Raji (cell line): ENCODE data around the gene TMED9.

Experiments
- POLR2A ChIP-seq: IDR thresholded peaks from 2 replicates; pipeline ENCODE4 v1.6.1; 2011; ENCODE audit warnings: low read depth, low read length, control low read depth; ENCODE audit not compliant: insufficient read depth

Gene TMED9

GRCh38 chr5:177568326-177568725, 23.7 kb upstream of the TMED9 start:
- no peak for TF ChIP-seq POLR2A

GRCh38 chr5:177569894-177570293, 22.1 kb upstream of the TMED9 start:
- no peak for TF ChIP-seq POLR2A

GRCh38 chr5:177575488-177575887, 16.5 kb upstream of the TMED9 start:
- TF ChIP-seq POLR2A: no peak

DNA sequence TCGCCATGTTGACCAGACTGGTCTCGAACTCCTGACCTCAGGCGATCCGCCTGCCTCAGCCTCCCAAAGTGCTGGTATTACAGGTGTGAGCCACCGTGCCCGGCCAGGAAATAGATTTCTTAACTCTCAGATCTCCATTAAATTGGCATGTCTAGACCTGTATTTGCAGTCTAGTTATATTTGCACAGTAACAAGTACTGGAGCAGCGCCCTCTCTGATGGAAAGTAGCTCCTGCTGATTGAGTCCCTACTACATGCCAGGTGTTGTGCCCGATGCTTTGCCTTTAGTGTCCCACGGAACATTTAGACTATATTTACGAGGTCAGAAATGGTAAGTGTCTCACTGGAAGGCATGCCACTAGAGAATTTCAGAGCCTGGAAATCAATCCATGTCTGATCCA, 15.8 kb upstream of the TMED9 start:
- no peak for TF ChIP-seq POLR2A

GRCh38 chr5:177578316-177578715, 13.7 kb upstream of the TMED9 start:
- TF ChIP-seq POLR2A: no peak

GRCh38 chr5:177588413-177588909, 3.5 kb upstream of the TMED9 start:
- no peak for TF ChIP-seq POLR2A

DNA sequence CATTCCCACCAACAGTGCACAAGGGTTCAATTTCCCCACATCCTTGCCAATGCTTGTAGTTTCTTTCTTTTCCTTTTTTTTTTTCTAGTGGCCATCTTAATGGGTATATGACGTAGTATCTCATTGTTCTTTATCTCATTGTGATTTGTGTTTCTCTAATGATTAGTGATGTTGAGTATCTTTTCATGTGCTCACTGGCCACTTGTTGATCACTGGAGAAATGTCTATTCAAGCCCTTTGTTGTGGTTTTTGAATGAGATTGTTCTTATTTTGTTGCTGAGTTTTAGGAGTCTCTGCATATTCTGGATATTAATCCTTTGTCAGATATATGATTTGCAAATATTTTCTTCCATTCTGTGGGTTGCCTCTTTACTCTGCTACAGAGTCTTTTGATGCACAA, 1.6 kb upstream of the TMED9 start:
- no peak for TF ChIP-seq POLR2A

GRCh38 chr5:177591690-177592009, 353 bp upstream of the TMED9 start:
- no peak for TF ChIP-seq POLR2A

GRCh38 chr5:177592905-177593304, 902 bp downstream of the TMED9 start:
- TF ChIP-seq POLR2A: no peak

DNA sequence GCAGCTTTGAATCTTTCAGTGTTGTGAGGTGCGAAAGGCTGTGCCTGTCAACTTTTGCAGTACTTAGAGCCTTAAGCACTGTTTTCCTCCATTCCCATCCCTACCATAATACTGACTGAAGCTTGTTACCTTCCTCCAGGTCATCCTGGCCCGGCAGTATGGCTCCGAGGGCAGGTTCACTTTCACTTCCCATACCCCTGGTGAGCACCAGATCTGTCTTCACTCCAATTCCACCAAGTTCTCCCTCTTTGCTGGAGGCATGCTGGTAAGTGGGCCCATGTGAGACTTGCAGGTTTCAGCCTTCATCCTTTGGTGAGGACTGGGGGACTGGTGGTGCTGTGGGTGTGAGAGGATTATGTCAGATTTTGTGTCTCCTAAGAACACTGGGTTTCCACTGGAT, 1.5 kb downstream of the TMED9 start:
- no peak for TF ChIP-seq POLR2A

GRCh38 chr5:177594071-177594470, 2.1 kb downstream of the TMED9 start:
- TF ChIP-seq POLR2A: no peak

GRCh38 chr5:177595026-177595585, 3.1 kb downstream of the TMED9 start:
- TF ChIP-seq POLR2A: no peak

DNA sequence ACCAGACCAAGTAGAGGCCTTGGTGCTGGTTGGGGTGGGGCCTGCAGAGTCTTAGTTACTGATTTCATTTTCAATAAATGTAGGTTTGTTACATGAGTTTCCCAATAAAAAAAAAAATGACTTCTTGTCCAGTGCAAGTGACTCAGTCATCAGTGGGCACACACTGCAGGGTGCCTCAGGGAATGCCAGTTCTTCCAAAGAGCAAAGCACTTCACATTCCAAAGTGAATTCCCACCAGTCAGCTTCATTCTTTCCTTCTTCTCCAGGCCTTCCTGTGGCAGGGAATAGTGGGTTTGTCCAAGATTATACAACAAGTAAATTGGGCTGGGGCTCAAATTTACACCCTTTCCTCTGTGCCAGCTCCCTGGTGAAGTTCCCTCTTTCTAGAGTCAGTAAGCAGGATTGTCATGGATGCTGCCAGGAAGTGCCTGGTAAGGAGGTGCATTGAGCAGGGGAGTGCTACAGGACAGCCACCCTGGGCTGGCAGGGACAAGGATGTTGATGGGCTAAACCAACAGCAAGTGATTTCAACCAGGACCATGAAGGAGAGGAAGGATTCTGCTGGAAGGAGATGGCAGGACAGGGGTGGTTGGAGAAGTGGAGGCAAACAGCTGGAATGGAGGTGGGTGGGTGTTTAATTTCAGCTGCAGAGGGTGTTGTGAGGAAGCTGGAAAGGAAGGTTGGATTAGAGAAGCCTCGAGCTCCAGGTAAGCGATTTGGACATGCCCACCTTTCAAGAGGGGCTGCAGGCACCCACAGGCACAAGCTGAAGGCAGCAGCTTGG, 4.2 kb downstream of the TMED9 start:
- no peak for TF ChIP-seq POLR2A

DNA sequence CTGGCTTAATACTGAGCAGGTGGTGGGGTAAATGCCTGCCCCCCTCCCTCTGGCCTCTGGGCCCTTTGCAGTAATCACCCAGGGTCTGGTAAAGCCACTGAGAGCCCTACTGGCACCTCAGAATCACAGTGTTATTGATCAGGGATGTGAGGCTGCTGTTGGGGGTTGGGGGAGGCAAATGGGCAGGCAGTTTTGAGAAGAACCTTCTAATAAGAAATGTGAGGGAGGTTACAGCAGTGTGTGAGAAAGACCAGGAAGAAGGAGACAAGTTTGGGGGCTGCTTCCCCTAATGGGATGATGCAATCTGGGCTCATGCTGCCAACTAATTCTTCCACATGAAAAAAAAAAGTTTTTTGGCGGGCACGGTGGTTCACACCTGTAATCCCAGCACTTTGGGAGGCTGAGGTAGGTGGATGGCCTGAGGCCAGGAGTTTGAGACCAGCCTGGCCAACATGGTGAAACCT, 4.8 kb downstream of the TMED9 start:
- no peak for TF ChIP-seq POLR2A

- no peak for TF ChIP-seq POLR2A
Observed at GRCh38 chr5:177598477-177598876, 6.5 kb downstream of the TMED9 start.

DNA sequence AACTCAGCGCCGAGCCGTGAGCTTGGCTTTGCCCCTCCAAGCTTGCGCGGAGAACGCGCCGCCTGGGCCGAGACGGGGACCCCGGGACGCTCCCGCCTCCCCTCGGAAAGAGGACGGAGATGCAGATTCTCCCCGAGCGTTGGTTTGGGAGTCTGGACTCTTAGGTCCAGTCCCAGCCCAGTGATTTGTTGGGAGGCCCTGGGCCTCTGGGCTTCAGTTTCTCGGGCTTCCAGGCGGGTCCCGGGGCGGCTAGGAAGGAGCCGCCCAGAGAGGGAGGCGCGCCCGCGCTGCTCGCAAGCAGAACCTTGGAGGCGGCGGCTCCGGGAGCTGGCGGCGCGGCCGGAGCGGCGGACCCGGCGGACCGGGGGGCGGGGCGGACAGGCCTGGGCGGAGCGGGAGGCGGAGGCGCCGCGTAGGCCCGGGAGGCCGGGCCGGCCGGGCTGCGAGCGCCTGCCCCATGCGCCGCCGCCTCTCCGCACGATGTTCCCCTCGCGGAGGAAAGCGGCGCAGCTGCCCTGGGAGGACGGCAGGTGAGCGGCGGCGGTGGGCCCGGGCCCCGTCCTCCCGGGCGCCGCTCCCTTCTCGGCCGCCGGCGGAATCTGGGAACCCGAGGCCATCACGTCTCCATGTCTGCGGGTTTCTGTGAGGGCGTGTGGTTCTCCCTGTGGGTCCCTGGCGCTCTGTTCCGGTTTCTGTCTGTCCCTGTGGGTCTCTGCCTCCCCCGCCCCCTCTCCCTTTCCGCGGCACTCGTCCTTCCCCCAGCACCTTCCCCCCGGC, 7.9 kb downstream of the TMED9 start, which contains the start of gene B4GALT7:
B4GALT7 (plus strand) TSS at position 402 of the 777 bp plus-strand sequence; CDS start at position 481, 79 bp downstream.
- TF ChIP-seq POLR2A: peak; percentile 95

DNA sequence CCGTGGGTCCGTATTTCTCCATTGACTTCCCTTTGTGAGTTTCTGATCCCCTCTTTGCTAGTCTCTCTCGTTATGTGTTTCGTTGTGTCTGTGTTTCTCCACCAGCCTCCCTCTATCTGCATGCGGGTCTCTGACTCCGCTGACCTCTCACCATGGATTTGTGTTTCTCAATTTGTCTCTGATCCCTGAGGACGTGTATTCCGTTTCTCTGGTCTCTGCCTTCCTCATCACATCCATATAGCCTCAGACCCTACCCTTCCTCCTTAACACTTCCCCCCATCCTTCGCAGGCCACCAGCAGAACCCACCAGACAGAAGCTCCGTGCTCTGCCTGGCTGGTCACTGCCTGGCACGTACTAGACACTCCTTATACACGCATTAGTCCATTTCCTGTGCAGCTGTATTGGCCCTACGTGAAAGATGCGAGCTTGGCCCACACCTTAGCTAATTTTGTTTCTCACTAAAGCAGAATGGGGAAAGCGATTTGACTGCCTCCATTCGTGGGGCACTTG, 8.6 kb downstream of the TMED9 start:
- no peak for TF ChIP-seq POLR2A
